GM08714 (cell line): ENCODE results near the gene ARX.

Experiments used
- H3K4me3 ChIP-seq: fragments of 200-500 bp; sonication (Bioruptor generic); 2 replicates; pipeline ENCODE4 v1.5.1; 2014; ENCODE audit warnings: mild to moderate bottlenecking, low read length, inconsistent platforms
- ZNF274 ChIP-seq: IDR thresholded peaks from 2 replicates; pipeline ENCODE4 v1.6.1; 2012; ENCODE audit warnings: mild to moderate bottlenecking, low read depth, low read length

ARX gene

DNA sequence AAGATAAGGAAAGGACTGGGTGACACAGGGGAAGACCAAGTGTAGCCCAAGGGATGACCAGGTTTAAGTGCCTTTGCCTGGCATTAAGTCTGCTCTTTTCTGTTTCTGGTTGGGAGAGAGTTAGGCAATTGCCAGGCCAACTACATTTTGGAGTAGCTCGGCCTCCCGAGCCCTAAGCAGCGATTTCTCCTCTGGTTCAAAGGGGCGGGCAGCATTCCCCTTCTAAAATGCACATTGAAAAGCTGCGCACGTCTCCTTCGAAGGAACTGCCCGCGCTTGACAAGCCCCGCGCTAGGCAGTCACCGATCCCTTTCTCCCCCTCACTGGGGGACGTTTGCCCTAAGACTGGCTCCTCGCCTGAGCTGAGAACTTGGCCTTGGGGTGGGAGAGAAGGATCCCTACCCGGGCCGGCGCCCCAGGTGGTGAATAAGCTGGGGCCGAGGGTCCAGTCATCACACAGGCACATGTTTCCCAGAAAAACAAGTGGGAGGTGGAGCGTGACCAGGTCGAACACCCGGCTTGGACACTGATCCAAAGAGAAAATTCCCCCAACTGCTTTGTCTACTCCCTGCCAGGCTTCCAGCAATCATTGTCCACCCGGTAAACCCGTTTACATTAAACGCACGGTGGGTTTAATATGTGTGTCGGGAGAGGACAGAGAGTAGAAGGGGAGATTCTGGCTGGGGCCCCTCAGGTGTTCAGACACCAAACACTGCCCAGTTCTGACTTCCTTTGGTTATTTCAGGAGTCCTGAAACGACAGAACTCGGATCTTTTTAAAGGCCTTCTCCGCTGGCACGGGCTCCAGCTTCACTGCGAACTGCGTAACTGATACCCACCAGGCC, 4.0 kb downstream of the ARX start:
- H3K4me3 ChIP-seq: no peak overlapping the region; the same call in 1 of the 2 replicates
- TF ChIP-seq ZNF274: no peak

- no peak for TF ChIP-seq ZNF274
- H3K4me3 ChIP-seq: no peak overlapping the region
Measured at GRCh38 chrX:25010784-25011588, 4.8 kb downstream of the ARX start.

DNA sequence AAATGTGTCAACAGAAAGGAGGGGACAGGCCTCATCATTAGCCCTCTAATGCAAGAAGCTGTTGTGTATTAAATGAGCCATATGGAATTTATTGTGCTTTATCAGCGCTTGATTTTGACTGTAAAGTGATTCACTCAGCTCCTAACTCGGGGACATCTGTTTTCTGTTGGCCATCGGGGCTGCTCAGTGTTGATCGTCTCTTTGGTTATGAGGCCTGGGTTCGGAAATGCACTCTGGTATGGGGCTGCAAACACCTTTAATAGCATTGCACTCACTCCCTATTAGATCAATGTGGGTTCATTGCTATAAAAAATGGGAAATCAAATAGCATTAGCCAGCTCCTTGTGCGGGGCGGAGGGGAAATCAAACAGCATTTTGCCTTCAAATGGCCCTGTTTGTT, 6.4 kb downstream of the ARX start:
- no peak for TF ChIP-seq ZNF274
- no peak overlapping the region for H3K4me3 ChIP-seq

DNA sequence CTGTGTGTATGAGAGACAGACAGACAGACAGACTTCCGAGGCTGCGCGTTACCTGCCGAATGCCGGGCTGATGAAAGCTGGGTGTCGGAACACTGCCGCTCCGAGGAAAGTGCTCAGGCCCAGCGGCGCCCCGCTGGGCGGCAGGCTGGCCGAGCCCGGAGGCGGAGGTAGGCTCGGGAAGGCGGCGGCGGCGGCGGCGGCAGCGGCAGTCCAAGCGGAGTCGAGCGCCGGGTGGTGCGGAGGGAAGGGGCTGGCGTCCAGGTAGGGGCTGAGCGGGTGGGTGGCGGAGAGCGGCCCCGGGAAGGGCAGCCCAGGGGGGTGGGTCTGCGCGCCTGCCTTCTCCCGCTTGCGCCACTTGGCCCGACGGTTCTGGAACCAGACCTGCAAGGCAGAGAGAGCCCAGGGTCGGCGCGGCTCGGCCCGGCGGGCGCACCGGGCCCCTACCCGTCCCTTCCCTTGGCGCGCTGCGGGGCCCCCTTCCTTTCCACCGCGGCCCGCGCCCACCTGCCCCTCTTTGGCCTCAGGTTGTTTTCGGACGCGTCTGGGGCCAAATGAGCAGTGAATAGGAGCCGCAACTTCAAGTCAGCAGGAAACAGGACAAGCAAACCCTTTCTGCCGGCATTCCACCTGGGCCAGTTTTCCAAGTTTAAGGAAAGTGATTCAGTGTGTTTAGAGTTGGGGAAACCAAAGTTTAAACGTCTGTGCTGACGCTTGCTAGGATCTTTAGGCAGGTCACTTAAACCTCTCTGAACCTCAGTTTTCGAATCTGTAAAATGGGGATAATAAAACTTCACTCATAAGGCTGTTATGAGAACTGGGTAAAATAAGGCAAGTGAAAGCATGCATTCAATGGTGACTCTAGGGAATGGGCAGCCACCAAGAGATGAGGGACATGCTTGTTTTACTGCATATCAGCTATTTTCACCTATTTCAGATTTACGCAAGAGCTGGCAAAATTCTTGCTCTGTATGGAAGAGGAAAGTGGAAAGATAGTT, 8.4 kb downstream of the ARX start:
- no peak overlapping the region; the same call in 1 of the 2 replicates for H3K4me3 ChIP-seq
- no peak for TF ChIP-seq ZNF274

GRCh38 chrX:25006586-25007058, 9.1 kb downstream of the ARX start:
- TF ChIP-seq ZNF274: no peak
- no peak overlapping the region; the same call in 1 of the 2 replicates for H3K4me3 ChIP-seq

GRCh38 chrX:25005382-25006185, 10.2 kb downstream of the ARX start:
- no peak for TF ChIP-seq ZNF274
- H3K4me3 ChIP-seq: no peak overlapping the region; the same call in 1 of the 2 replicates

DNA sequence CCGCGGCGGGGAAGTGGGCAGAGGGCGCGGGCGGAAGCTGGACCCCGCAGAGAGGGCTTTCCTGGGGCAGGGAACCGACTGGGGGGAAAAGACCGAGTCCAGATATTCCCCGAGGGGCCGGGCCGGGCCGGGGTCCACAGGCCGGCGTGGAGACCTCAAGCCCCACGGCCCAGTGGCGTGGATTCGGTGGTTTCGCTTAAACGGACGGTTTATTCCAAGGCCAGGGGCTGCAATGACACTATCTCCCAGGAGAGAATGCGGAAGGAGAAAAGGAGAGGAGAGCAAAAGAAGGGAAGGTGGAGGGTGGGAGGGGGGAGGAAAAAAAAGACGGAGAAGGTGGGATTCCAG, 10.8 kb downstream of the ARX start:
- TF ChIP-seq ZNF274: no peak
- no peak overlapping the region; the same call in 1 of the 2 replicates for H3K4me3 ChIP-seq

DNA sequence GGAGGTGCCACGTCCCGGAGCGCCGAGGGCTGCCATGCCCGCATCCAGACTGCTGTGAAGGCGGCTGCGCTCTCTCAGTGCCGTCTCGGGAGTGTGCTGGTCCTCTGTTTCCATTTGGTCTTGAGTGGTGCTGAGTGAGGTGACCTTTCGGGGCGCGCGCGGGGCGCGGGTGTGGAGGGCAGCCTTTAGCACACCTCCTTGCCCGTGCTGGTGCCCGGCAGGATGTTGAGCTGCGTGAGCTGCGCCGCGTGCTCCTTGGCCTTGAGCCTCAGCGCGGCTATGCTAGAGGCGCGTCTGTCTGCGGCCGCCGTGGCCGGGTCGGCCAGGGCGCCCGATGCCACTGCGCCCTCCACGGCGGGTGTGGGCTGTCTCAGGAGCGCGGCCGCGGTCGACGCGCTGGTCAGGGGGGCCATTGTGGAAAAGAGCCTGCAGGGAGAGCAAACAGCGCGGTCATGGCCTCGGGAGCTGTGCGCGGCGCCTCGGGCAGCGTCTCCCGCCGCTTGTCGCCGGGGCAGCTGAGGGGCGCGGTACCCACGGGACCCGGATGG, 11.2 kb downstream of the ARX start:
- no peak for TF ChIP-seq ZNF274
- no peak overlapping the region; the same call in 1 of the 2 replicates for H3K4me3 ChIP-seq

DNA sequence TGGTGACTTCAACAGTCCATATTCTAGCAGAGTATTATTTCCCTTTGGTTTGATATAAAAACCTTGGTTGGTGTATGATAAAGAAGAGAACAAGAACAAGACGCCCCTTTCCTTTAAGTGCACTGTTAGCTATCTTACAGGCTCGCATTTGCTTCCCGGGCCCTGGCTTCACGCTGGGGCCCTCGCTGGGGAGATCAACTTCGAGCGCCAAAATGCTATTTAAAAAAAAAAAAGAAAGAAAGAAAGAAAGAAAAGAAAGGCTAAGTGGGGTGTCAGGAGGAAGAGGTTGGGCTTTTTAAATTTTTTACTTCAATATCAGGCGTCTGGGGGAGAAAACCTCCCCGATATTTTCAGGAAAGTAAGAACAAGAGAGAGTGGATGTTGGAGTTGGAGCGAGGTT, 11.7 kb downstream of the ARX start:
- no peak for TF ChIP-seq ZNF274
- H3K4me3 ChIP-seq: no peak overlapping the region

- H3K4me3 ChIP-seq: no peak overlapping the region; the same call in 1 of the 2 replicates
- TF ChIP-seq ZNF274: no peak
Measured at GRCh38 chrX:25003066-25003849, 12.5 kb downstream of the ARX start.

DNA sequence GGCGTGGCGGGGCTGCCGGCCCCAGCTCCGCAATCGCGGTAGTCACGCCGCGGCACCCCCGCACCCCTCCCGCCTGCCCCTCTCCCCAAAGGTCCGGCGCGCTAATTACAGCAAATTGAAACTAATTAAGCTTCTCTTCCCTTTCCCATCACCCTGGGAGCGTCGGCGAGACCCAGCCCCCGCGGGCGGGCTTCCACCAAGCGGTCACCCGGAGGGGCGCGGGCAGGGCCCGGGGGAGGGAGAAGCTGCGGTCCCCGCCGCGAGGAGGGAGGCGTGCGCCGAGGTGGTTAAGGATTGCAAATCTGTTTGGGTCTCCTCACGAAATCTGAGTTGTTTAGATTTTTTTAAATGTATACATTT, 13.1 kb downstream of the ARX start:
- no peak overlapping the region; the same call in 1 of the 2 replicates for H3K4me3 ChIP-seq
- TF ChIP-seq ZNF274: no peak
